Thoracic aorta (tissue), 2 donors: Measurements from ENCODE around the gene SIGLEC11. TPM values are rescaled to one million over a fixed set of nuclear protein-coding genes. Genes with fewer than 3 reads are reported as not detected.
"Not testable (repeated sequence)": the region's sequence is repeated elsewhere in the genome, so short reads cannot be mapped to it uniquely, and the experiment has no call there.

ENCODE experiments used
- ATAC-seq: fragments of 150-250 bp; one replicate; pipeline ENCODE4 v1.8.0; 2017; ENCODE audit warnings: low read depth; ENCODE audit not compliant: insufficient number of reproducible peaks, low FRiP score
- DNase-seq: peaks from one replicate; pipeline ENCODE4 v3.0.0-alpha.2; 2020; ENCODE audit warnings: low spot score
- H3K27ac ChIP-seq, 2 donors: fragments of 200-600 bp; sonication (generic); 1 replicate in 1 of 2; 2 replicates in 1 of 2; pipeline ENCODE4 v1.5.1; 2016; ENCODE audit warnings: mild to moderate bottlenecking in 2 of 2, moderate library complexity in 2 of 2
- H3K27me3 ChIP-seq: fragments of 200-600 bp; sonication (generic); replicated peaks from 2 replicates; pipeline ENCODE4 v1.6.0; 2016; ENCODE audit warnings: mild to moderate bottlenecking; ENCODE audit not compliant: insufficient read depth
- H3K36me3 ChIP-seq: fragments of 200-600 bp; sonication (generic); one replicate; pipeline ENCODE4 v1.5.1; 2016
- H3K4me1 ChIP-seq, 2 donors: fragments of 200-600 bp; sonication (generic); 1 replicate in 1 of 2; 2 replicates in 1 of 2; pipeline versions ENCODE4 v1.5.1 to v1.6.0; 2016; ENCODE audit warnings: low read depth in 2 of 2, mild to moderate bottlenecking in 1 of 2; ENCODE audit not compliant: control insufficient read depth in 1 of 2
- H3K4me3 ChIP-seq: fragments of 200-600 bp; sonication (generic); 2 replicates; pipeline ENCODE4 v1.5.1; 2016; ENCODE audit warnings: mild to moderate bottlenecking
- H3K9me3 ChIP-seq: fragments of 200-600 bp; sonication (generic); 2 replicates; pipeline ENCODE4 v1.5.1; 2016
- total RNA-seq, 2 donors: library from RNA; depleted of rRNA; stranded (reverse); fragments of >200 nt; gene quantifications; one replicate each; pipeline versions ENCODE4 v1.1.0 to v1.2.3, GENCODE V29; 2016
- TF ChIP-seq, protein P1 (sequence below): fragments of 200-600 bp; sonication (generic); IDR thresholded peaks from one replicate; pipeline ENCODE4 v1.5.1; 2019; ENCODE audit warnings: antibody characterized with exemption

Gene SIGLEC11
- total RNA-seq, 2 donors from 2014 or later: 2.8 to 10.0 TPM

DNA sequence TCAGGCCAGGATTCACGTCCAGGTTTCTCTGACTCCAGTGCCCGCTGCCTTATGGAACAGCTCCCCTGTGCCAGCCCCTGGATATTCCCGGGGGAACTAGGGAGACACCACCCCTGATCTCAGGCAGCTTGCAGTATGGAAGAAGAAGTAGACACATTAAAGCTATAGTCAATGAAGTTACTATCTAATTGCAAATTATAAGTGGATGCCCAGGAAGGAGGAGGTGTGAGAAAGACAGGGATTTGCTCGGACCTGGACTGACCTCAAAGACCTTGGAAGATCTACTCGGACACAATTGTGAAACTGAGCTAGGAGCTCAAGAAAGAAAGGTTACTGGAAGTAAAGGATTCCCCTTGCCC, 10.4 kb downstream of the SIGLEC11 start:
- DNase-seq: no peak
- no peaks in the 10 kb centered on the region for H3K36me3 ChIP-seq
- ATAC-seq: no peak
- H3K4me3 ChIP-seq: no peak overlapping the region
- H3K4me1 ChIP-seq: peaks cover 27 to 42% of the 10 kb centered on the region in 2 donors
- H3K27me3 ChIP-seq: no peaks in the 10 kb centered on the region
- H3K27ac ChIP-seq: no peak overlapping the region
- H3K9me3 ChIP-seq: no peaks in the 10 kb centered on the region
- TF ChIP-seq, protein P1, sequence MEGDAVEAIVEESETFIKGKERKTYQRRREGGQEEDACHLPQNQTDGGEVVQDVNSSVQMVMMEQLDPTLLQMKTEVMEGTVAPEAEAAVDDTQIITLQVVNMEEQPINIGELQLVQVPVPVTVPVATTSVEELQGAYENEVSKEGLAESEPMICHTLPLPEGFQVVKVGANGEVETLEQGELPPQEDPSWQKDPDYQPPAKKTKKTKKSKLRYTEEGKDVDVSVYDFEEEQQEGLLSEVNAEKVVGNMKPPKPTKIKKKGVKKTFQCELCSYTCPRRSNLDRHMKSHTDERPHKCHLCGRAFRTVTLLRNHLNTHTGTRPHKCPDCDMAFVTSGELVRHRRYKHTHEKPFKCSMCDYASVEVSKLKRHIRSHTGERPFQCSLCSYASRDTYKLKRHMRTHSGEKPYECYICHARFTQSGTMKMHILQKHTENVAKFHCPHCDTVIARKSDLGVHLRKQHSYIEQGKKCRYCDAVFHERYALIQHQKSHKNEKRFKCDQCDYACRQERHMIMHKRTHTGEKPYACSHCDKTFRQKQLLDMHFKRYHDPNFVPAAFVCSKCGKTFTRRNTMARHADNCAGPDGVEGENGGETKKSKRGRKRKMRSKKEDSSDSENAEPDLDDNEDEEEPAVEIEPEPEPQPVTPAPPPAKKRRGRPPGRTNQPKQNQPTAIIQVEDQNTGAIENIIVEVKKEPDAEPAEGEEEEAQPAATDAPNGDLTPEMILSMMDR: no peak

DNA sequence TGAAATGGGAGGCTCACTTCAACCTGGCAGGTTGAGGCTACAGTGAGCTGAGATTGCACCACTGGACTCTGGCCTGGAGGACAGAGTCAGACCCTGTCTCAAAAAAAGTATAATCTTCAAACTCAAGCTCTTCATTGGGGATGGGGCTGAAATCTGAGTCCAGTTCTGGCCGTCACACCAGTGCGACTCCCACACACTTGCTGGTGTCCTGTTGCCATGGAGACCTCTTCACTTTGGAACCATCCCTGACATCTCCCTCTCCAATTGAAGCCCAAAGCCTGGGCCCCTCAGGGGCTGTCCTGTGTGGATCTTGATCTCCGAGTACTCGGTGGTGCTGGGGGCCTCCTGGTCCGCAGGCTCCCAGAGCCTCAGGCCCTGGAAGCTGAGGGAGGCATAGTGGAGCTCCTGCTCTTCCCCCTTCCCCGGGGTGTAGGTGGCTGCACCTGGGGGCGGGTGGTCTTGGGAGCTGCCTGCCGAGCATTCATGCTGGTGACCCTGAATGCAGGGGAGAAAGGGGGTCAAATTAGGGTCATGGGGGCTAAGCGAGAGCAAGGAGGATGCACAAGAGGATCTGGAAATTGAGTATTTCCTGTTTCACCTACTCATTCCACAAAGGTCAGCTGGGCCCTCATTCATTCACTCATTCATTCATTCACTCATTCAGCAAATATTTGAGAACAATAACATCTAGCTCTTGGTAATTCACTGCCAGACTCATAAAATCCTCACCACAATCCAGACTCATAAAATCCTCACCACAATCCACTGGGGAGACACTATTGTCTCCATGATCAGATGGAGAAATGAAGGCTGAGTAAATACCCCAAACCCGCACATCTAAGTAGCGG, 11.0 kb downstream of the SIGLEC11 start:
- Histone ChIP-seq H3K27ac (no peak overlapping the region), H3K9me3 (no peaks in the 10 kb centered on the region), H3K27me3 (no peaks in the 10 kb centered on the region), H3K36me3 (no peaks in the 10 kb centered on the region), H3K4me1 (peaks cover 22 to 36% of the 10 kb centered on the region in 2 donors), H3K4me3 (no peak overlapping the region)
- TF ChIP-seq, protein P1: no peak
- no peak for ATAC-seq
- DNase-seq: no peak

DNA sequence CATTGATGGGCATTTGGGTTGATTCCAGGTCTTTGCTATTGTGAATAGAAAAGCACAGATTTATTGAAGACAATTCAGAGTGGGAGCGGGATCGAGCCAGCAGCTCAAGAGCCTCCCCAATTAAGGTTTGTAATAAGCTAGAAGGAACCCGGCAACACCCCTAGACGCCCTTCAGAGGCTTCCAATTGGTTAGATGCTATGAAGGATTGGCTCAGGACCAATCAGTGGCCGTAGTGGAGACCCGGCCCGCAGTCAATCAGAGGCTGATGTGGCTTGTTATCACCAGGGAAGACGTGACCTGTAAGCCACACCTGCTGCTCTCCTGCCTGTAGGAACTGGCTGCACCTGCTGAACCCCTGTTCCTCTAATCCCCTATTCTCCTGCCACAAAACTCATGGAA, 14.6 kb downstream of the SIGLEC11 start:
- TF ChIP-seq, protein P1: no peak
- peaks cover 0 to 3% of the 10 kb centered on the region in 2 donors for H3K4me1 ChIP-seq
- no peak for ATAC-seq
- H3K36me3 ChIP-seq: no peaks in the 10 kb centered on the region
- H3K4me3 ChIP-seq: no peak overlapping the region
- no peak for DNase-seq
- no peaks in the 10 kb centered on the region for H3K9me3 ChIP-seq
- H3K27ac ChIP-seq: no peak overlapping the region
- H3K27me3 ChIP-seq: no peaks in the 10 kb centered on the region

DNA sequence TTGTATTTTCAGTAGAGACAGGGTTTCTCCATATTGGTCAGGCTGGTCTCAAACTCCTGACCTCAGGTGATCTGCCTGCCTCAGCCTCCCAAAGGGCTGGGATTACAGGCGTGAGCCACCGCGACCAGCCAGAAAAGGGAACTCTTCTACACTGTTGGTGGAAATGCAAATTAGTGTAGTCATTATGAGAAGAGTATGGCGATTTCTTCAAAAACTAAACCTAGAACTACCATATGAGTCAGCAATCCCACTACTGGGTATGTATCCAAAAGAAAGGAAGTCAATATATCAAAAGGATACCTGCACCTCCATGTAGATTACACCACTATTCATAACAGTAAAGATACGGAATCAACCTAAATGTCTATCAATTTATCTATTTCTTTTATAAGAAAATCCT, 16.4 kb downstream of the SIGLEC11 start:
- DNase-seq, H3K4me1 ChIP-seq, H3K4me3 ChIP-seq, H3K36me3 ChIP-seq, H3K27ac ChIP-seq, H3K27me3 ChIP-seq, ATAC-seq, H3K9me3 ChIP-seq: not testable (repeated sequence)

DNA sequence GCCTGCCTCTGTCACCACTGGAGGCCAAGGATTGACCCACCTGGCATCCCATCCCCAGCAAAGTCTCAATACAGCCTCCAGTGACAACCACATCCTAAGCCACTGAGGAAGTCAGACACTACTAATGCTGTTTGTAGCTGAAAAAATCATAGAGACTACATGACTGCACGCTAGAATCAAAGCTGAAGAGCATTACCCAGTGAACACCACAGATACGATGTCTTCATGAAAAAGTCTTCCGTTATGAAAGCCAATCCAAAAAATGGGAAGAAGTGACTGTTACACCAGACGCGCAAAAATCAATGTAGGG, 20.5 kb downstream of the SIGLEC11 start:
- no peak overlapping the region for H3K27ac ChIP-seq
- no peaks in the 10 kb centered on the region for H3K9me3 ChIP-seq
- H3K27me3 ChIP-seq: no peaks in the 10 kb centered on the region
- no peak overlapping the region for H3K4me3 ChIP-seq
- peaks cover 0 to 4% of the 10 kb centered on the region in 2 donors for H3K4me1 ChIP-seq
- TF ChIP-seq, protein P1: no peak
- DNase-seq (no peak), ATAC-seq (no peak)
- H3K36me3 ChIP-seq: no peaks in the 10 kb centered on the region
